Peyer's patch (tissue), 4 donors: ENCODE measurements around the gene PTGDR.

ENCODE experiments used
- CTCF ChIP-seq, 6 experiments: fragments of 450-650 bp in 4 of 6; fragments of 200-600 bp in 2 of 6; sonication (generic) in 1 of 6; IDR thresholded peaks; one replicate each; pipeline ENCODE4 v1.5.1; 2017 to 2019; ENCODE audit warnings: antibody characterized with exemption in 6 of 6, mild to moderate bottlenecking in 3 of 6, moderate library complexity in 1 of 6
- POLR2A ChIP-seq, 2 donors: fragments of 450-650 bp; IDR thresholded peaks; one replicate each; pipeline ENCODE4 v1.5.1; 2017; ENCODE audit warnings: antibody characterized with exemption in 2 of 2, mild to moderate bottlenecking in 2 of 2, moderate library complexity in 2 of 2

GRCh38 chr14:52315355-52315718 lies 47.8 kb downstream of the PTGDR start:
- TF ChIP-seq POLR2A (IDR thresholded peaks at IDR 0.05): peak; percentile 16 to 33
- no peak for TF ChIP-seq CTCF (IDR thresholded peaks at IDR 0.05)
